T1000 (cell line): ENCODE measurements around the gene WWOX.

ENCODE experiments used
- DNase-seq: peaks from one replicate; lab custom pipeline; 2025; ENCODE audit warnings: mixed read lengths; lab: John Stamatoyannopoulos, UW

The WWOX gene

DNA sequence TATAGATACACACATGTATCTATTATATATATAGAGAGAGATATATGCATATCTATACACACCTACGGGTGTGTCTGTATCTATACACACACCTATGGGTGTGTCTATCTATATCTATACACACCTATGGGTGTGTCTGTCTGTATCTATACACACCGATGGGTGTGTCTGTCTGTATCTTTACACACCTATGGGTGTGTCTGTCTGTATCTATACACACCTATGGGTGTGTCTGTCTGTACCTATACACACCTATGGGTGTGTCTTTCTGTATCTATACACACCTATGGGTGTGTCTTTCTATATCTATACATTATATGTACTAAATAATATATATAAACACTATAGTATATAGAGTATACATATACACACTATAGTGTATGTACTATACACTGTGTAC is 762.6 kb downstream of the WWOX start:
- no peak for DNase-seq

DNA sequence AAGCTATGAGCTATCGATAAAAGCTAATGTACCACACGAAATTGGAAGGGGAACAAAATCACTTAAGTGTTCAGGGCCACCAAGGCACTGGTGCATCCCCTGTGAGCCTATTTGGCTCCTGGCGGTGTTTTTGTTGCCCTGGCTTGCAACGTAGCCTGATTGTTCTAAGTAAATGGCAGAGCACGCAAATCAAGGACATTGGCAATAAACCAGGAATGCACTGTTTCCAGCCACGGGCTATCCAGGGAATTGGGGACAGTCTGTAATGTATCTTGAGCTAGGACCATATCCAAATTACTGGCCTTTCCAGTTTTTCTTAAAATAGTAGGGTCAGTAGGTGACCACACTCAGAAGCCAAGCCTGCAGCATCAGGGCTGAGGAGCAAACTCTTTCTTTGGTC is 767.1 kb downstream of the WWOX start:
- no peak for DNase-seq

DNA sequence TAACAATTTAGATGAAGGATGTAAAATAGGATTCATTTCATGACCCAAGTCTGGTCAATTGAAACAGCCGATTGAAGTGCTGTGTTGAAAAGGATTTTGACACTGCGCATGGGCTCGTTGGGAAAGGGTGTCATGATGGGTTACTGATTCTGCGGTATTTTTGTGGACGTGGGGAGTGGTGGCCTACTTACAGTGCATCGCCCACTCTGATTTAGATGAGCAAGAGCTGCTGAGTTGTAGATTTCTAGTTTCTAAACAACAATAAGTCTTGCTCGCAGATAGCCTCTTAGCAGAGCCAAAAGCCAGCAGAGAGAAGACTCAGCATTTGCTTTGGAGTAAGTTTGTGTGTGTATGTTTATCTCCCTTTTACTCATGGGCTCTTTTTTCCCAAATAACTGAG is 770.0 kb downstream of the WWOX start:
- no peak for DNase-seq

DNA sequence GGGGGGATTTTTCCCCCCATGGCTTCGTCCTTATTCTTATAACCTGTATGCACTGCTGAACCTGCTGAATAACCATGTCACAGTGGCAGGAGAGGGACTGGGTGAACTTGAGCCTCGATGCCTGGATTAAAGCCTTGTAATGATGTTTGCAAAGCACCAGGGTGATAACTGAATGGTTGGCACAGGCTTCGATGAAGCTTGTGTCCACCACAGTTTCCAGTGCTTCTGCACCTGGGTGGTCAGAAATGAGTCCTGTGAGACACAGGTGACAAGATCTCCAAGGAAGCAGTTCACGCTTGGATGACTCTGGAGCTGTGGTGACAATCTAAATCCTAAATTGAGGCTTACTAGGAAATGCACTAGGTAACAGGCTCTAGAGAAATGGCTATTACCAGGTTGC is 771.8 kb downstream of the WWOX start:
- DNase-seq = no peak

DNA sequence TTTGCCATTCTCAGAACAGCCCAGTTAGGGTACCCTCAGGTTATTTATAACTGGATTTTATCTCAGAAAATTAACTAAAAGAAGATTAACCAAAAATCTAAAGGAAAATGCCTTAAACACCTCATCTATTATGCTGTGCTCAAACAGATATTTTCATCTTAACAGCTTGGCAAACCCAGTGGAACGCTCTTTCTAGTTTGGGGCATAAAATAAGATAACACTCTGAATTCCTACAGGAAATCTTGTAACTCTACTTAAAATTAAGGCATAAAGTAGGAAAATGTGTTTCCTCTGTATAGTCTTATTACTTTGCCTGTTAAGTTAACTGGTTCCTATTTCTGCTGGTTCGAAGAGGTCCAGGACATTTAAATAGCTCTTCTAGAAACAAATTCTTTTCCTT is 777.2 kb downstream of the WWOX start:
- no peak for DNase-seq

DNA sequence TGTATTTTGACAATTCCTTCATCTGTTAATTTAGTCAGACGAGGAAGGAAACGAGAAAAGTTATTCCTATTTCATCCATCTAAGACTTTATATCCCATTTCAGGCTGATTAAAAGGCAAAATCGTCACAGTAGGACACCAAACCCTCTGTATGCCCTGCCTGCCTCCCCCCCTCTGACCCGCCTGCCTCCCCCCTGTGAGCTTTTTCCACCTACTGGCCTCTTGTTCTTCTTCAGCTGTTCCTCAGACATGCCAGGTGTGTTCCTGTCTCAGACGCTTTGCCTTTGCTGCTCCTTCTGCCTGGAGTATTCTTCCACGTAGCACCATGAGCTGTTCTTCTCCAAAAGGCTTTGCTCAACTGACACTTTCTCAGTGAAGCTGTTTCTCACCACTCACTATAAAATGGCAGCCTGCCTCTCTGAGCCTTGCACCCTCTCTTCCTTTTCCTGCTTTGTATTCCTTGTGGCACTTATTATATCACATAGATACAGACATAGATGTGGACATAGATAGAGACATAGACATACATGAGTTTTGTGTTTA is 777.7 kb downstream of the WWOX start:
- DNase-seq = no peak

DNA sequence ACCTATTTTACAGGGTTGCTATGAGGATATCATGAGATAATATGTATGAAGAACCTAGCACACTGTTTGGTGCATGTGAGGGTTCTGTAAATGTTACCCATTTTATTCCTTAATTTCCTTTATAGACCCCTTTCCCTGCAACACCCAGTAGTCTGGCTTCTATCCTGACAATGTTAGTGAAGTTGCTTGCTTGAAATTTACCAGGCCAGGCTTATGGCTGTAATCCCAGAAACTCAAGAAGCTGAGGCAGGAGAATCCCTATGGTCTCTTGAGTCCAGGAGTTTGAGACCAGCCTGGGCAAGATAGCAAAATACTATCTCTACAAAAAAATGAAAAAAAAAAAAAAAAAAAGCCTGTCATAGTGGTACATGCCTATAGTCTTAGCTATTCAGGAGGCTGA is 779.1 kb downstream of the WWOX start:
- no peak for DNase-seq

DNA sequence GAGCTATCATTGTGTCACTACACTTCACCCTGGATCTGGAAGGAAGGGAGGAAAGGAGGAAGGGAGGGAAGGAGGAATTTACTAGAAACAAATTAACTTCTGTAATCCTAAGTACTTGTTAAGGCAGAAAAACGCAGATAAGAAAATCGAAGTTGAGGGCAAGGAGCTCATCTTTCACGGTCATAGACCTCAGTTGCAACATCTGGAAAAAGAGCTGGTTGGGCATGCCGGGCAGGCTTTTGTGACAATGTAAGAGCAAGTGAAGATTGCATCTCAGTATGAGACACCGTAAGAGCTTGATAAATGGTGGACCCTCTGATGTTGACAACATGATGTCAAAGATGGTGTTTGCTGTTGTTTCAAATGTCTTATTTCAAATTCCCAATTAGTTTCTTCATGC is 779.6 kb downstream of the WWOX start:
- DNase-seq = no peak

DNA sequence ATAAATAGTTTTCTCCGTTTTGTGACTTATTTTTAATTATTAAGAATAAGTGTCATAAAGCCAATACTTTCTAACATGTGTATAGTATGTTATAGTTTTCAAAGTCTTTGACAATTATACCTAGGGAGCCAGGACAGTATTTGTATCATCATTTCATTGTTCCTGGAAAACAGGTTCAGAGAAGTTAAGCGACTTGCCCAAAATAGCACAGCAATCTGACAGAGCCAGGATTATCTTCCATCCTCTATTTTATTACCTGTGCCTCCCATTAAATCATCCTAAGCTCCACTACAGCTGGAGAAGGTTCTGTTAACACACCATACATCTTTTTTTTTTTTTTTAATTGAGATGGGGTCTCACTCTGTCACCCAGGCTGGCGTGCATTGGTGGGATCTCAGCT is 782.7 kb downstream of the WWOX start:
- no peak for DNase-seq

DNA sequence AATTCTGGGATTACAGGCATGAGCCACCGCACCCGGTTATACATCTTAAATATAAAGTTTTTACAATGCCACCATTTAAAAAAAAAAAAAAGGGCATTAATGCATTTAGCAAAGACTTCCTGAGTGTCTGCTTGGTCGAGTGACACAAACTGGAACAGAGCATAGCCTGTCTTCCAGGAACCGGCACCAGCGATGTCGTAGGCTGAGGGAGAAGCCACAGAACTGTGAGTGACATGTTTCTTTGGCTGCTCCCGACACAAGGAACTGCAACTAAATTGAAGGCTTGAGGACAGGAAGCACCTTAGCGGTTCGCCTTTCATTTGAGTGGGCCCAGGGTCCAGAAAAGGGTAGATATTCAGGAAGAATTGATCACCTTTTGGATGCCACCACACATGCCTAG is 783.3 kb downstream of the WWOX start:
- DNase-seq = no peak

DNA sequence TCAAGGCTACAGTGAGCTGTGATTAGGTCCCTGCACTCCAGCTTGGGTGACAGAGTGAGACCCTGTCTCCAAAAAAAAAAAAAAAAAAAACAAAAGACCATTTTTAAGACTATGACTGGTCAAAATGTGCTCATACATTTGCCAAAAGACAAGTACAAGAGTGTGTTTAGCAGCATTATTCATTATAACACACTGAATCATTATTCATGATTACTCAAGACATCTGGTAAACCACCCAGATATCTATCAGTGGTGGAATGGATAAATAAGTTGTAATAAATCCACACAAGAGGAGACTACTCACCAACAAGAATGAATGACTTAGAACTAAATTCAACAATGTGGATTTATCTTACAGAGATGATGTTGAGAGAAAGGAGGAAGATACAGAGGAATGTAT is 784.8 kb downstream of the WWOX start:
- no peak for DNase-seq

DNA sequence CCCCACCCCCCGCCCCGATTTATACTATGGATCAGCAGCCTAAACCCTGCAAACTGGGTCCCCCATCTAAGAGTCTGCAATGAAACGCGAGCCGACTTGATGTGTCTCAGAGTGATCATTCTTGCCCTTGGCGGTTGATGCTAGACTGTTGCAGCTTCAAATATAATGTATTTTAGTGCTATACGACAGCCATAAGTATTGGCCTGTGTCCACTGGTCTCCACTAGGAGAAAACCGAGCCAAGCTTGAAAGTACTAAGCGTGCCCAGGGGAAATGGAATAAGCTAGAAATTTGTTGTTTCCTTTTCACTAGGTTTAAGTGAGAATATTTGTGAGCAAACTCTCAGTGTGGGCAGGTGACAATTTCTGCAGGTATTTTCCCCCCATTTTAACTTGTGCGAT is 789.9 kb downstream of the WWOX start:
- no peak for DNase-seq

DNA sequence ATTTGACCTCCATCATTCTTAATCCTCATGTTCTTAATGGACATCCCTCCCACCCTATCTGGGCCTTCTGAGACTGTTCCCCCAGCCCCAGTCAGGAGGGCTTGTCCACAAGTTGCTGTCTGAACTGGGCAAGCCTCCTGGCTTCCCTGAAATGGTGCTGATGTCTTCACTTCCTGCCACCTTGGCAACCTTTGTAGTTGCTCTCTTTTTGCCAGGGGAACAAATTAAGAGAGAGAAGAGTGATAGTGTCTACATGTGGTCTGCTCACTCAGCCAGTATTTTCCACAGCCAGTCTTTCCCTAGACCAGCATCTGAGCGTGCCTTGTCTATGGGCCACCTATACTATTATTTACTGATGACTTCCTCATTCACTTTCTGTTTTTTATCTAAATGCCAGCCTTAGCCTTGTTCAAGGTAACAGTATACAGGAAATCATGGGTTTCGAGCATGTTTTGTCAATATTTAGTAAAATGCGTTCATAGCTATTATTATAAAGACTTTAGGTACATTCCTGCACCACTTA is 791.0 kb downstream of the WWOX start:
- no peak for DNase-seq

DNA sequence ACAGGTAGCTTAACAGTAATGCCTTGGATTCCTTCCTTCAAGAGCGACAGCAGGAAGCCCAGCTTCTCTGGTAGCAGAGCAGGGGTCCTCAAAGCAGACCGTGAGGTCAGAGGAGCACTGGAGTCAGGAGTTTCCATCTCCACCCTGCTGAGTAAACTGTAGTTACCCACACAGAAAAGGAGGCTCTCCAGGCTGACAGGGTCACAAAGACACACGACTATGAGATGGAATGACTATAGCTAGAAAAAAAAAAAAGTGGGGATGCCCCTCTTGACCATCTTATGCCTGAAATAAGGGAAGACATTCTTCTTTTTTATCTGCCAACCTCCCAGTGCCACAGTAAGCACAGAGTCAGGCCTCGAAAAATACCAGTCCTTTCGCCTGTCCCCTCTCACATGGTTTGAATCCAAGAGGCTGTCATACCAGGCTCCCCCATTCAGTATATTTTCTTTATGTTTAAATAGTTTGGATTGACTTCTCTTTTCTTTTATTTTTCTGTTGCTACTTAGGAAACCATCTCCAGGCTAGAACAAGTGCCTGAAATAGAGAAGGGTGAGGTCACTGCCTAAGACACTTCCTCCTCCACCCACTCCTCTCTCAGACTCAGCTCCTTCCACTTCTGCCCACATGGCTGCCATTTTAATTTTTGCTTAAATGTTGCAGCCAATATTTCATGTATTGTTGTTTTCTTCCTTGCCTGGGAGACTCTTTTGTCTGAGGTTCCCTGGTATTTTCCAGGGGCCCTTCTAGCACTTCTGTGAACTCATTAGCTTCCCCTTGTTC is 793.7 kb downstream of the WWOX start:
- no peak for DNase-seq

DNA sequence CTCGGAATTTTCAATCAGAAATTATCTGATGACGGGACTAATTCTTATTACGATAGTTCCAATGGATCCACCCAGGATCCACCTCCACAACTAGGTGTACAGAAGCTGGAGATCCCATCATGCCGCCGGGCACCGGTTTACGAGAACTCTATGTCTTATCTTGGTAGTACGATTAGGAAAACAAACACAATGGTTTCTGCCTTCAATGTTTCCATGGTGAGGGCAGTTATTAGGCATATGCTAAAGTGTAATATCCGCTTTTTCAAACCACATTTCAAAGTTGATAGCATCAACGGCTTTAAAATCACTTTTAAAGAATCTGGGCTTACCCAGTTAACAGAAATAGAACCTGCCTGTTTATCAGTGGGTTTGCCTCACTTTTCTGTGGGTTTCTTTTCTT is 795.4 kb downstream of the WWOX start:
- no peak for DNase-seq

DNA sequence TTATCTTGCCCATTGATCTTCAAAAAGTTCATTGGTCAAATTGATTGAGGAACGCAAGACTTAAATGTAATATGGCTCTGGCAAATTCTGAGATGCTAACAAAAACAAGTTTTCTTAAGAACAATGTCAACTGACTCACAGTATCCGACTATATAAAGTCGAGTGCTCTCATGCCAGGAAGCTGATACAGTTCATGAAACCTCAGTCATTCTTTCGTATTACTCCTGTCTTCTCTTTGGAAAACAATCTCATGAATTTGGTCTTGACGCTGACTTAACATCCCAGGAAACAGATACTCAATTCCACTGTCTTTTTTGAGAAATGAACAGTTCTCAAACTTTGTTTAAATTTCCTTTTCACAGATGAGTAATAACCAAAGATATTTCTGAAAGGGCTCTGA is 796.2 kb downstream of the WWOX start:
- DNase-seq = no peak

DNA sequence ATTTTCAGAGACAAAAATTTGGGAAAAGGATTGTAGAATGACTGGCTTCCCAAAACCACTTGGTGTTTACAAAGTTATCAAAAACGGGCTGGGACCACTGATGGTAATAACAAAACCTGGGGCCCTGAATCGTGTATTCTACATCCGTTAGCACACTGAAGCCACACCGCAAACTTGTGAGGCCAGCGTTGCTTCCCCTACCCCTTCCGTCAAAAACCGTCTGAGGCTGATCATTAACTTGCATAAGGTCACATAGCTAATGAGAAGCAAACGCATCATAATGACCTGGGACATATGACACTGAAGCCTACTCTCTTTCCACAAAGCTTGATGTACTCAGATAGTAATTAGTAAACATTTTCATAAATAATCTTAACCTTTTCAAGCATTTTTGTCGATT is 796.8 kb downstream of the WWOX start:
- DNase-seq = no peak

DNA sequence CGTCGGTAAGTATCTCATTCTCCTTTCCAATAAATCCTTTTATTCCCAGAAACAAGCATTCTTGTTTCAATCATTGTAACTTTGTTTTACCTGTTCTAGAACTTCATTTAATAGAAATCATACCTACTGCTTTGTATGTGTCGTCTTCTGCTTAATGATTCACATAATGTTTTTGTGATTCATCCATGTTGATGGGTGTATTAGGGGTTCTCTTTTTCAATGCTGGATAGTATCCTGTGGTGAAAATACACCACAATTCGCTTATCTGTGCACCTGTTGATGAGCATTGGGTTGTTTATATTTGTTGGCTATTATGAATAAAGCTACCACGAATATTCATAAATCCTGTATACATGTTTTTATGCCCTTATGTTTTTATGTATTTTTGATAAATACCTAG is 797.8 kb downstream of the WWOX start:
- DNase-seq = no peak

DNA sequence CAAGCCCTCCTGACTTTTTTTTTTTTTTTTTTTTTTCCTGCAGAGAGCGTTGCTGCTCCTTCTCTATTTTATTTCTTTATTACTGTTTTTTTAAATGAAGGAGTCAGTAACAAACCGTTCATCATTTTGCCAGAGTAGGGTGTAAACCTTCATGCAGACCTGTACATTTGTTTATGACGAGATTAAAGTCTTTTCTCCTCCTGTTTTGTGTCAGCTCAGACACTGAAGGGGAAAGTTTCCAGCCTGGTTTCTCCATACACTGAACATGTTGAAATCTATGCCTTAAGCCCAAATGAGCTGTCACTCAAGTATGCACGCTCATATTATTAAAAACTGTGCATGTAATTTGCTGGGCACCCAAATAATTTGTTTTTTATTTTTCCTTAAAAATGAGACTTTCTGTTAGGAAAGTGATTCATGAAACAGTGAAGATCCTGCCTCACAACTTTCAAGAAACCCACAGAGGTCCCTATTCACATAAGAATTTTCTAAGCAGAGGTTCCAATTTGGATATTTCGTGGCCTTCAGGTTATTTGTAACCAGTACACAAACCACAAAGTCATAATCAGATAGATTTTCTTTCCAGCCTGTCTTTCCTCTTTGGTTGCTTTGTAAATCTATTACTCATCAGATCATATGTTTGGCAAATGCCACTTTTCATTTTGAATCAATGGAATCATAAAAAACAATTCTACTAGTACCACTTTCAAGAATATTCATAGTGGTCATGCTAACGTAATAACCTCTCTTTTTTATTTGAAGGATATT is 800.8 kb downstream of the WWOX start:
- DNase-seq = no peak

DNA sequence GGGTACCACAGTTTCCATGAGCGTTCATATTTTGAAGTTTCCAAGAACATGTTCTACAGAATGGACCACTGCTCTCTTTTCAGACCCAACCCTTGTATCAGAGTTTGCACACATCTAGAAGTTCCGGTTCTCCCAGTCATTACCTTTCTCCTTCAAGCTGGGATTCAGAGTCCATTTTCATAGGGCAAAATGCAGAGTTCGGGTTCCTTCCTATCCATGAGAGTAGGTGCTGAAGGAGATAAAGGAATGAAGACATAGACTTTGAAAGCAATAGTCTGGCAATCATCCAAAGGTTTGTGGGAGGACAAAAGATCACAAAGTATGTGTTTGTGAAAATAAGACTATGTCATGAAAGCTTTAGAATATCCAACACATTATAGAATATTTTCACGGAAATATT is 801.5 kb downstream of the WWOX start:
- no peak for DNase-seq

DNA sequence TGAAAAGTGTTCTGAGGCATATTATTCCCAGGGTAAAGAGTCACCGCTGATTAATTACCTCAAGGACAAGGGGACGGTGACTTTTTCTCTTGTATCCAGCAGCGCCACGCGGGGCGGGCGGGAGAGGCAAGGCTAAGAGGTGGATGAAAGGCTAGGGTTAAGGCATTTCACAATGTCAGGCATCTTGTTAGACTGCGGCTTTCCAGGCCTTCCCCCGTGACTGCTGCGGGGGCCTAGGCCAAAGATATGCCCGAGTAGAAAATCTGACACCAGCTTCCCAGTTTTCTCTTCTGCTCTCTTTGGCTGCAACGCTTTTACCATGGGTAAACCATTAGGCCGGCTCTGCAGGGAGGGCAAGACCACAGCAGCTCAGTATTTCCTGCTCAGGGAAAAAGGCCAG is 802.9 kb downstream of the WWOX start:
- DNase-seq = no peak

DNA sequence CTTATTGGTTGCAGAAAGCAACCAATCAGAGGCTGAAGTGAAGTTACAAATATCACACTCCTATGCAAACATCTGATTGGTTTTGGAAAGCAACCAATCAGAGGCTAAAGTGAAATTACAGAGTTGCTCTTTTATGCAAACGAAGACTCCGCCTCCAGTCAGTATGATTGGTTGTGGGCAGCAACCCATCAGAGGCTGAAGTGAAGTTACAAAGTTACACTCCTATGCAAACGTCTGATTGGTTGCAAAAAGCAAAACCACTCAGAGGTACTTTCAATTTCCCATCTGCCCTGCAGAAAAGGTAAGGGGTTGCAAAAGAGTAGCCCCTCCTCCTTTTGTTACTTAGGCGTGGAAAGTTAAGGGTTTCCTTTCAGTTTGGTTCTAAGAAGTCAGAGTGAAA is 803.8 kb downstream of the WWOX start:
- no peak for DNase-seq

DNA sequence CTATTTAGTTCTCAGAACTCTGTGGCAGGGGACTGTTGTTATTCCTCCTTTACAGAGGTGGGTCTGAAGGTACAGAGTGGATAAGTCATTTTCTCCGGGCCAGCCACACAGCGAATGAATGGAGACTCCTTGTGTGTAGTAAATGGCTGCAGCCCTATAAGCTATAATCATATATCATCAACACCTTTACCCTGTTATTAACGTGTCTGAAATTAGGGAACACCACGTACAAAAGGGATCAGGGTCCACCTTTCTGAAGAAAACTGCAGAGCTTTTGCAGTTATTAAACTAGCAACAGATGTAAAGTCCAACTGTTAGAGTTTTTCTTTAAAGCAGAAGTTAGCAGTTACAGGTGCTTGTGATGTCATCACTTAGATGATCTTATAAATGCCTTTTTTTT is 804.4 kb downstream of the WWOX start:
- no peak for DNase-seq
